GM10847 (cell line): ENCODE data around the gene EIF4H.

Experiments
- POLR2A ChIP-seq: IDR thresholded peaks from 2 replicates; pipeline ENCODE4 v1.6.1; 2011; ENCODE audit not compliant: insufficient read length; ENCODE audit errors: extremely low read depth

Gene EIF4H

DNA sequence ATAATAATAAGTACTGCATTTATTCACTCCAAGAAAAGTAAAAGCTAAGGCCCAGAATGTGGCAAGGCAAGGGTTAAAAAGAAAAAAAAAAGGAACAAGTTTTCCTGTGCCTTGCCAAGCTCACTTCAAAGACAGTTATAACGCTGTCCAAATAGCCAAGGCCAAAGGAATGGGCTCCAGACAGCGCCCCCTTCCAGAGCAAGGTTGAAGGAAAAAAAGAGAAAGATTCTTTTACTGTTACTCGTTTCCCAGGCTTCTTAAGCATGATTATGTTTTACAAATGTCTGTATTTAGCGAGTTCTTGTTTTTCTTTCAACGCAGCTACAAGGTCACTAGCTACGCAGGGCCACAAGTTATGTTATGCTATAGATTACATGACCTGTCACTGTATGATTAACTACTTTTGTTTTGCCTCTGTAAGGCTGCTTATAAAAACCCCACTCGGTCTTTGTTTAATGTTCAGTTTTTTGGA, 9.1 kb upstream of the EIF4H start:
- no peak for TF ChIP-seq POLR2A

GRCh38 chr7:74165867-74166593, 8.1 kb upstream of the EIF4H start:
- no peak for TF ChIP-seq POLR2A

GRCh38 chr7:74173074-74173473, 1.1 kb upstream of the EIF4H start:
- TF ChIP-seq POLR2A = no peak

DNA sequence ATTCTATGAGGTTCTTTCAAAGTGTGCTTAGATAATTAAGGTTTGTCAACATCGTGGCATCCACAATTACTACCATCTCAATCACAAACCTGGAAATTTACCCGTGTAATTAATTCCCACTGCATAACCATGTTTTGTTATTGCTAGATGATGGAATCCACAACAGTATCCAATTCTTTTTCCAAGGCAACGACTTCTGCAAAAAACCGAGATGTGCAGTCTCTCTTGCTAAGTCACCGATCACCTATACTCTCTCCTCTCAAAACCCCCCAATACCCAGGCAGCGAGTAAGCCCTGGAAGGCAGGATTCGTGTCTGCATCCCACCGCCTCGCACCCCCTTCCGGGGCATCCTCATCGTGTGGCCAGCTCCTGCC, 678 bp upstream of the EIF4H start:
- no peak for TF ChIP-seq POLR2A

GRCh38 chr7:74174606-74175082, 488 bp downstream of the EIF4H start:
- TF ChIP-seq POLR2A = no peak

- no peak for TF ChIP-seq POLR2A
Measured at GRCh38 chr7:74175340-74175739, 1.2 kb downstream of the EIF4H start.

DNA sequence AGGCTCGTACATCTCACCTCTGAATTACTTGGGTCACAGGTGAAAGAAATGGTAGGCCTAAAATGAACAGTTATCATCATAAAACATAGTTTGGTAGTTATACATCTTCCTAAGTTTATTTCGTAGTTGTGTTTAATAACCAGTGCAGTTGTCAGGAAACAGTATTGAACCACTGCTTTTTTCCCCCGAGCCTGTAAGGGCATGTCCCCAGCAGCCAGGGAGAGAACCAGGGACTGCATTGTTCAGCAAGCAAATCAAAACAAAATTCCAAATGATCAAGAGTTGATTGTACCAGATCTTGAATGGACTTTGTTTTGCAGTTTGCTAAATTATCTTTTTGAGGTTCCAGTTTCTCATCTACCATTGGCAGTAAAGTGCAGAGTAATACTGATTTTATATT, 2.4 kb downstream of the EIF4H start:
- TF ChIP-seq POLR2A = no peak

- TF ChIP-seq POLR2A = no peak
Measured at GRCh38 chr7:74178632-74179031, 4.5 kb downstream of the EIF4H start.

DNA sequence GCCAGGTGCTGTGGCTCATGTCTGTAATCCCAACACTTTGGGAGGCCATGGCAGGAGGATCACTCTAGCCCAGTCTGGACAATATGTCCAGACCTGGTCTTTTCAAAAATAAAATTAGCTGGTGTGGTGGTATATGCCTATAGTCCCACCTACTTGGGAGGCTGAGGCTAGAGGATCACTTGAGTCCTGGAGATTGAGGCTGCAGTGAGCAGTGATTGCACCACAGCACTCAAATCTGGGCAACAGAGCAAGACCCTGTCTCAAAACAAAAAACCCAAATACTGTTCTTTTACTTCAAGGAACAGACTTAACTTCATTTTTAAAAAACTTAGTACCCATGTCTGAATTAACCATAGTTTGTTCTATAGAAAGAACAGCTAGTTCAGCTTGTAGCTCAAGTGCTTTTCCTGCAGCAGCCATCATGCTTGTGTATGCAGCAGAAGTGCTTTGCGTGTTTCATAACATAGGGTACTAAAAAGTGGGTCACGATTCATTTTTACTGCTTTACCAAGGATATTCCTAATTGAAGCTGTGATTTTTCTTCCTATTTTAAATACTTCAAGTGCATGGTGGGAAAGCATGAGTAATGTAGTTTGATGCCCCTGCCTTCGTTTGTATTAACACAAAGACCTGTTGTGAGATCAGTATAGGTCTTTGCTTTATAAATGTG, 5.9 kb downstream of the EIF4H start:
- TF ChIP-seq POLR2A = no peak

GRCh38 chr7:74180866-74181265, 6.7 kb downstream of the EIF4H start:
- TF ChIP-seq POLR2A = no peak

DNA sequence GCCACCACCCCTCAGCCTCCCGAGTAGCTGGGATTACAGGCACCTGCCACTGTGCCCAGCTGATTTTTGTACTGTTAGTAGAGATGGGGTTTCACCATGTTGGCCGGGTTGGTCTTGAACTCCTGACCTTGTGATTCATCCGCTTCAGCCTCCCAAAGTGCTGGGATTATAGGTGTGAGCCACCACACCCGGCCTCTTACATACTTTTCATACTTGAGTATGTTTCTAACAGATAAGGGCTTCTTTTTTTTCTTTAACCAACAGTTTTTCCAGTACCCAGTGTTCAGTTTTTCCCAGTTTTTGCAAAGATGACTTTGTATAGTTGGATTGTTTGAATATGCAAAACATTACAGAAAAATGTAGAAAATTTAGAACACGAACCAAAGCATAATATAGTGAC, 7.7 kb downstream of the EIF4H start:
- no peak for TF ChIP-seq POLR2A

DNA sequence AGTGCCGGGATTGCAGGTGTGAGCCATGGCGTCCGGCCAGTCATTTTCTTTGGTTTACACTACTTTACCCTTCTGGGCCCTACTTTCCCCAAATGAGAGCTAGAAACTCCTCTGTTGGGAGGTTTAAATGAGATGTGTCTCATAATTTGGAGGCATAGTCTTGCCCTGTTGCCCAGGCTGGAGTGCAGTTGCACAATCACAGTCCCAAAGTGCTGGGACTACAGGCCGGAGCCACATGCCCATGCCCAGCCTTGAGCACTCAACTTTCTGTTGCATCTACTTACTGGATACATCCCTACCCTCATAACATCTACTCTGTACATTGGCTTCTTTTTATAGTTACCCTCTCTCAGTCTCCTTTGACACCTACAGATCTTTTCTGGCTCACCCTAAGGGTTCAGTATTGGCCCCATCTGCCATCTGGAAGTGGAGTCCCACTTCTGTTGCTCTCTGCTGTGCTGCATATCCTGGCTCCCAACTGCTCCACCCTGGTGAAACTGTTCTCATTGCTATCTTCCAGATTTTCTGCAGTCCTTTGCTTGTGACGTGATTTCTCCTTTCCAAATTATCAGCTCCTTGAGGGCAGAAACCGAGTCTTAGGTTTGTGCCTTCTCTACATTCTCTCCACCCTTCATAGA, 8.4 kb downstream of the EIF4H start:
- TF ChIP-seq POLR2A = no peak

DNA sequence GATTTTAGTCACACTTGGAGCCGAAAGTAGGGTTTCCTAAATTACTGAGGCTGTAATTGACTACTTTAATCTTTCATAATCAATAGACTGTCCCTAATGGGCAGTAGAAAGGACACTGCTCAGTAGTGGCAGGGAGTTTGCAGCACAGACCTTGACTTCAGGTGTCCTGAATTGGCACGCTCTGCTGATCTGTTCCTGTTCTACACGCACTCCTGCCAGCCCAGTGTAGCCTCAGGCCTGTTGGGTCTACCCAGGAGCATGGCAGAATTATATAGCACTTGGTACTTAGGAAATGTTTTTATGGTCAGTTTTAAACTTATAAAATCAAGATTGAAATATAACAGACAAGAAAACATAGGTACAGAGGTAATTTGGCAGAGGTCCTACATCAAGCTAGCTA, 9.0 kb downstream of the EIF4H start:
- TF ChIP-seq POLR2A = no peak

DNA sequence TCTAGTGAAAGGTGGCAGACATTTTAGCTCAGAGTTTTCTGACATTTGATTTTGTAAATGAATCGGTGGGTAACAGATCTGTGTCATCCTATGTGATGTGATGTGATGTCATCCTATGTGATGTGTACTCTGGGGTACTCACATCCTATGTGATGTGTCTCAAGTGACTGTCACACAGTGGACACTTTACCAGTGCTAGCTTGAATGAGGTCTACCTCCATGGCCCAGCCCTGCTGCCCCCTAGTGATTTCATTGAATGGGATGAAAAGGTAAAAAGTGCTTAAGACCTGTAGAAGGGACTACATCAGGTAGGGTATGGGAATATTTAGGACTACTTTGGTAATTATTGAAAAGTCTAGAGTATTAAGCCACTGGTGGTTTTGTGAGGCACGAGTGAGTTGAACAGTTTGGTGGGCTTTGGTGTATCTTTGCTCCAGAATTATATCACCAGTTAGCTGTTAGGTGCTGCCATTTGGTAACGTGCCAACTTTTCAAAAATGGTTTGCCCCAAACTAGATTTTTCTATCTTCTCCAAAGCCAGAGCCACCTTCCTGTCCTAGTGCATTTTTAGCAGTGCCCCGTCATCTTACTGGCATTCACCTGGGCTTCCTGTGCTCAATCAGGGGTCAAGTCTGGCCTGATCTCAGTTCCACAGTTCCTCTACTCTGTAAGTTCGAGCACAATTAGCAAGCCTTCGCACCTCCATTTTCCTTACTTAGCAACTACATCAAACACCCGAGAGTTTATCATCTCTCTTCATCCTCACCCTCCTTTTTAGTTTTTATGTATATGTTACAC, 9.7 kb downstream of the EIF4H start:
- no peak for TF ChIP-seq POLR2A

DNA sequence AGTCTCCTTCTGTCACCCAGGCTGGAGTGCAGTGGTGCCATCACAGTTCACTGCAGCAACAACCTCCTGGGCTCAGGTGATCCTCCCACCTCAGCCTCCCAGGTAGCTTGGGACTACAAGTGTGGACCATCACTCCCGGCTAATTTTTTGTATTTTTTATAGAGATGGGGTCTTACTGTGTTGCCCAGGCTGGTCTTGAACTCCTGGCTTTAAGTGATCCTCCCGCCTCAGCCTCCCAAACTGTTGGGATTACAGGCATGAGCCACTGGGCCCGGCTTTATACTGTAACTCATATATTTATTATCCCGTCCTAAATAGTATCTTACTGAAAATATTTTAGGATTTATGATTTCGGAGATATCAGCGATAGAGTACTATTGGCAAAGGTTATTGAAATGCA, 10.9 kb downstream of the EIF4H start:
- no peak for TF ChIP-seq POLR2A
